Measurements from ENCODE around the gene C1orf21. TPM values are rescaled to one million over a fixed set of nuclear protein-coding genes. Genes with fewer than 3 reads are reported as not detected.

C1orf21 gene
- total and polyA plus RNA-seq, 7 experiments from 2014 or later: 0.46 to 8.5 (median 1.7) TPM; not detected in 2

DNA sequence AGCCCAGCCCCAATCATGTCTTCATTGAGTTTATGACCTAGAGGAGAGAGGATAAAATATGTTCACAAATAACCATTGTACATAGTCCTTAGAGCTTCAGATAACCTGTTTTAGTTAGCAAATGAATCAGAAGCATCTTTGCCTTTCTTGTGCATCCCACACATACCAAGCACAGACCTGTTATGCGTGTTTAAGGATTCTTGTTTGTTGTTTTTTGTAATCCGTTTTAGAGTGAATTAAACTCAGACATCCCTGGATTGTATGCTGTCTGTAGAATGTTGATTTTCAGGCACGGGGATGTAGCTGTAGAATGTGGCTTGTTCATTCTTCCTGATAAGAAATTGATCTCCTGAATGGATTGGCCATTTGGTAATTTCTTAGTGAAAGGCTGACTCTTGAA, 232.0 kb downstream of the C1orf21 start:
- peaks cover 0 to 2% (median 0%) of the 10 kb centered on the region in 7 donors for H3K4me1 Mint-ChIP-seq
- no peaks in the 10 kb centered on the region for H3K4me1 ChIP-seq (ENCODE audit: control insufficient read depth in 2 of 2, insufficient read depth in 2 of 2, low read length in 2 of 2)
- H3K36me3 Mint-ChIP-seq: no peaks in the 10 kb centered on the region
- H3K27ac Mint-ChIP-seq: no peak overlapping the region
- ChIA-PET POLR2A (no interaction called here), CTCF (no interaction called here)
- DNase-seq (no peak), ATAC-seq (no peak)
- no peak overlapping the region for H3K4me3 ChIP-seq (ENCODE audit: low read length)
- H3K27ac ChIP-seq (ENCODE audit: low read depth, low read length): no peak overlapping the region
- intact Hi-C loops (cut with micrococcal nuclease): no loop called here
- H3K27me3 ChIP-seq (ENCODE audit: control insufficient read depth in 2 of 2, insufficient read depth in 2 of 2, low read length in 2 of 2): no peaks in the 10 kb centered on the region
- H3K27me3 Mint-ChIP-seq: no peaks in the 10 kb centered on the region
- no peak overlapping the region for H3K4me3 Mint-ChIP-seq
- no peaks in the 10 kb centered on the region for H3K9me3 Mint-ChIP-seq
- H3K36me3 ChIP-seq (ENCODE audit: control insufficient read depth in 2 of 3, insufficient read depth in 3 of 3, low read length in 3 of 3): no peaks in the 10 kb centered on the region
- no peaks in the 10 kb centered on the region for H3K9me3 ChIP-seq (ENCODE audit: control insufficient read depth in 2 of 3, low read length in 3 of 3)

DNA sequence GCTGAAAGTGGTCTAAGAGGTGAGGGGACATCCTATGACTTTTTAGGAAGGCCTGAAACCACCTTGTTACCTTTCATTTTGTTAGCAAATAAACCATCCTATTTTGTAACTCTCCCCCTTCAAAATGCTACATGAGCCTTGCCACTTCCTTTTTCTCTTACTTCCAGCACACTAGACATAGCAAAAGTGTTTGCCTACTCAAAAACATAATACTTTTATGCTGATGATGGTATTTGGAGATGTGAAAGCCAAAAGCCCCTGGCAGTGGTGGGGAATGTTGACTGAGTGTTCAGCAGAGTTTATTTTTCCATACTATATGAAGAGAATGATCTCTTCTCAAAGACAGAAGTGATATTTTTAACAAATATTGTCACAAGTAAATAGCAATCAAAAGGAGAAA, 233.6 kb downstream of the C1orf21 start:
- intact Hi-C loops (cut with micrococcal nuclease): no loop called here
- Histone ChIP-seq H3K4me3 (ENCODE audit: low read length) (no peak overlapping the region), H3K9me3 (ENCODE audit: control insufficient read depth in 2 of 3, low read length in 3 of 3) (no peaks in the 10 kb centered on the region), H3K27me3 (ENCODE audit: control insufficient read depth in 2 of 2, insufficient read depth in 2 of 2, low read length in 2 of 2) (no peaks in the 10 kb centered on the region), H3K36me3 (ENCODE audit: control insufficient read depth in 2 of 3, insufficient read depth in 3 of 3, low read length in 3 of 3) (no peaks in the 10 kb centered on the region), H3K27ac (ENCODE audit: low read depth, low read length) (no peak overlapping the region), H3K4me1 (ENCODE audit: control insufficient read depth in 2 of 2, insufficient read depth in 2 of 2, low read length in 2 of 2) (no peaks in the 10 kb centered on the region)
- no peak overlapping the region for H3K4me3 Mint-ChIP-seq
- H3K27ac Mint-ChIP-seq: no peak overlapping the region
- ChIA-PET CTCF (no interaction called here), POLR2A (no interaction called here)
- ATAC-seq (no peak), DNase-seq (no peak)
- H3K9me3 Mint-ChIP-seq: no peaks in the 10 kb centered on the region
- H3K27me3 Mint-ChIP-seq: peaks cover 0 to 3% (median 0%) of the 10 kb centered on the region in 5 donors
- no peaks in the 10 kb centered on the region for H3K36me3 Mint-ChIP-seq
- peaks cover 0 to 2% (median 0%) of the 10 kb centered on the region in 7 donors for H3K4me1 Mint-ChIP-seq

DNA sequence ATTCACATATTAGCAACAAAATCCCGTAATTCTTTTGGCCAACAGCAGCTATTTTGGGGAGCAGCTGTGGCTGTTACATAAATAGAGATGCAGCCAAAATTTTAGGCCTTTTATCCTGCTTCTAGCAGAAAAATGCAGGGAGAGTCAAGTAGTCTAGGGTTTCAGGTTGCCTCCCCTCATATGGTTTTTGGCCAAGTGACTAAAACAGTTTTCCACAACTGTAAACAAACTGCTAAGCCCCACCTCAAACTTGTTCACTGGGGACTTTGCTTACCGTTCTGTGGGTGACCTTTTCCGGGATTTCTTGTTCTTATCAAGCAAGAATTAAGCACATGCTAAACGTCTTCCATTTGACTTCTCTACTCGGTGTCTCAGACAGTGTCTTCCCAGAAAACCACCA, 234.4 kb downstream of the C1orf21 start:
- no peaks in the 10 kb centered on the region for H3K27me3 ChIP-seq (ENCODE audit: control insufficient read depth in 2 of 2, insufficient read depth in 2 of 2, low read length in 2 of 2)
- no peaks in the 10 kb centered on the region for H3K36me3 ChIP-seq (ENCODE audit: control insufficient read depth in 2 of 3, insufficient read depth in 3 of 3, low read length in 3 of 3)
- DNase-seq (no peak), ATAC-seq (no peak)
- no peaks in the 10 kb centered on the region for H3K9me3 ChIP-seq (ENCODE audit: control insufficient read depth in 2 of 3, low read length in 3 of 3)
- H3K27ac Mint-ChIP-seq: no peak overlapping the region
- no peak overlapping the region for H3K27ac ChIP-seq (ENCODE audit: low read depth, low read length)
- H3K4me1 ChIP-seq (ENCODE audit: control insufficient read depth in 2 of 2, insufficient read depth in 2 of 2, low read length in 2 of 2): no peaks in the 10 kb centered on the region
- H3K9me3 Mint-ChIP-seq: no peaks in the 10 kb centered on the region
- no peak overlapping the region for H3K4me3 Mint-ChIP-seq
- intact Hi-C loops (cut with micrococcal nuclease): no loop called here
- no peaks in the 10 kb centered on the region for H3K36me3 Mint-ChIP-seq
- ChIA-PET POLR2A (no interaction called here), CTCF (no interaction called here)
- H3K4me1 Mint-ChIP-seq: peaks cover 0 to 2% (median 0%) of the 10 kb centered on the region in 7 donors
- peaks cover 0 to 5% (median 3%) of the 10 kb centered on the region in 5 donors for H3K27me3 Mint-ChIP-seq
- no peak overlapping the region for H3K4me3 ChIP-seq (ENCODE audit: low read length)

DNA sequence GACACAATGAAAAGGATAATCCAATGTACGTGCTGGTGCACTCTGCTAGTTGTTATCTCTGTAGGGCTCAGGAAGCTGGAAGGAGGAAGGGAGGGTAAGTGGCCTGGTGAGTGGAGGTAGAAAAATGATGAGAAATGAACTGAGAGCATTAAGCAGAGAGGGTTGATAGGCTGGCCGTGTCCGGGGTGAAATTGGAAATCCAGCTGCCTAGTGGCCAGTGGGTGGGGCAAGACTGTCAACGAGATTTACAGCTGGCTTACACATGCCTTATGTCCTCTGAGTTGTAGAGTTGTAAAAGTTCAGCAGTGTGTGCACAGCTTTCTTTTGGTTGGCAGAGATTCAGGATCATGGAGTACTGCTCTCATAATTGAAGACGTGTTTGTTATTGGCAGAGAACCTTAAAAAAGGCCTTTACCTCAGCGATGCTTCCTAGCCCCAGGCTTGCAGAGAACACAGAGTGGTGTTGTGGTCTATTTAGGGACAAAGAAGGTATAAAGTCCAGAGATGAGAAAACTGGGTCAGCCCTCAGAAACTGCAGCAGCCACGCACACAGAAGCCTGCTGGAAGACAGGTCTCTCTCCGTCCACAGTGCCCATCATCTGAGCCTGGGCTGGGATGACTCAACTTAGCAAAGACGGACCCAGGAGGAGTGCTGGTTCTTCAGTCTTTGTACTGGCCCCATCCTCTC, 235.5 kb downstream of the C1orf21 start:
- intact Hi-C loops (cut with micrococcal nuclease): no loop called here

DNA sequence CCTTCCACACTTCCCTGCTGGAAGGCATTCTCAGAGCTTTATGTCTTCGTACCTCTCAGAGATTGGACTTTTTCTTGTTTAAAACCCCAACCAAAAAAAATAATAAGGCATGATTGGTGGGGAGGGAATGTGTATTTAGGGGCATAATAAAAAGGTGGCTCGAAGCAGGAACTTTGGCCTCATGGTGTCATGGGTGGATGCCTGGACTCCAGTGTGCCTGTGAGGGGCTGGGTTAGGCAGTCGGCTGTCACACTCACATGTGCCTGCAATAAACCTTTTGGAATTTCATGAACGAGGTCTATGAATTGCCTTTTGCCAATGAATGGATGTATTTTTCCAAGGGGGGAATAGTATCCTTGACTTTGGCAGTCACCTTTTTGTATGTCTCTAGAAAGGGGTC, 236.6 kb downstream of the C1orf21 start:
- Histone ChIP-seq H3K4me1 (ENCODE audit: control insufficient read depth in 2 of 2, insufficient read depth in 2 of 2, low read length in 2 of 2) (no peaks in the 10 kb centered on the region), H3K27ac (ENCODE audit: low read depth, low read length) (no peak overlapping the region), H3K36me3 (ENCODE audit: control insufficient read depth in 2 of 3, insufficient read depth in 3 of 3, low read length in 3 of 3) (no peaks in the 10 kb centered on the region), H3K4me3 (ENCODE audit: low read length) (no peak overlapping the region), H3K27me3 (ENCODE audit: control insufficient read depth in 2 of 2, insufficient read depth in 2 of 2, low read length in 2 of 2) (no peaks in the 10 kb centered on the region), H3K9me3 (ENCODE audit: control insufficient read depth in 2 of 3, low read length in 3 of 3) (no peaks in the 10 kb centered on the region)
- DNase-seq (no peak), ATAC-seq (no peak)
- Mint-ChIP-seq H3K27me3 (peaks cover 0 to 9% (median 3%) of the 10 kb centered on the region in 5 donors), H3K36me3 (no peaks in the 10 kb centered on the region), H3K27ac (no peak overlapping the region), H3K4me3 (no peak overlapping the region), H3K4me1 (no peaks in the 10 kb centered on the region), H3K9me3 (no peaks in the 10 kb centered on the region)
- CTCF ChIA-PET: no interaction called here
- POLR2A ChIA-PET: no interaction called here
- intact Hi-C loops (cut with micrococcal nuclease): no loop called here

More for the DNA sequence above, 235.5 kb downstream of the C1orf21 start:
- Mint-ChIP-seq H3K27me3 (peaks cover 0 to 9% (median 3%) of the 10 kb centered on the region in 5 donors), H3K27ac (no peak overlapping the region), H3K4me3 (no peak overlapping the region), H3K9me3 (no peaks in the 10 kb centered on the region), H3K4me1 (peaks cover 0 to 2% (median 0%) of the 10 kb centered on the region in 7 donors), H3K36me3 (no peaks in the 10 kb centered on the region)
- Histone ChIP-seq H3K27ac (ENCODE audit: low read depth, low read length) (no peak overlapping the region), H3K27me3 (ENCODE audit: control insufficient read depth in 2 of 2, insufficient read depth in 2 of 2, low read length in 2 of 2) (no peaks in the 10 kb centered on the region), H3K9me3 (ENCODE audit: control insufficient read depth in 2 of 3, low read length in 3 of 3) (no peaks in the 10 kb centered on the region), H3K36me3 (ENCODE audit: control insufficient read depth in 2 of 3, insufficient read depth in 3 of 3, low read length in 3 of 3) (no peaks in the 10 kb centered on the region), H3K4me3 (ENCODE audit: low read length) (no peak overlapping the region), H3K4me1 (ENCODE audit: control insufficient read depth in 2 of 2, insufficient read depth in 2 of 2, low read length in 2 of 2) (no peaks in the 10 kb centered on the region)
- CTCF ChIA-PET: no interaction called here
- ATAC-seq: no peak
- no peak for DNase-seq
- POLR2A ChIA-PET: no interaction called here

DNA sequence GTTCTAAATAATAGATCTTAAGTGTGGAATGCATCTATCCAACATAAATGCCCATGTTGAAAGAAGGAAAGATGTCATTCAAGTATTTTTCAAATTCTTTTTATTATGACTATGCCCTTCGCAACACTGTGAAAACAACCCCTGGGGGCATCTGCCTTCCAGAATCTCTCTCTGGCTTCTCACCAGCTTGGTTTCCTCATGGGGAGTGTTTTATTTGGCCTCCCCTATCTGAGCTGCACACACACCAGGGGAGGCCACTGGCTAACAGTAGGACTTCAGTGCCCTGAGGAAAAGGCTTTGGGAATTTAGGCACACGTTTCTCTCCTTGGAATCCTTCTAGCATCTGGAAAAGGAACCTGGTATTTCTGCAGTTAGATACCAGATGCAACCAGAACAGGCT, 237.2 kb downstream of the C1orf21 start:
- Histone ChIP-seq H3K36me3 (ENCODE audit: control insufficient read depth in 2 of 3, insufficient read depth in 3 of 3, low read length in 3 of 3) (no peaks in the 10 kb centered on the region), H3K4me1 (ENCODE audit: control insufficient read depth in 2 of 2, insufficient read depth in 2 of 2, low read length in 2 of 2) (no peaks in the 10 kb centered on the region), H3K9me3 (ENCODE audit: control insufficient read depth in 2 of 3, low read length in 3 of 3) (no peaks in the 10 kb centered on the region), H3K27me3 (ENCODE audit: control insufficient read depth in 2 of 2, insufficient read depth in 2 of 2, low read length in 2 of 2) (no peaks in the 10 kb centered on the region), H3K4me3 (ENCODE audit: low read length) (no peak overlapping the region), H3K27ac (ENCODE audit: low read depth, low read length) (no peak overlapping the region)
- Mint-ChIP-seq H3K9me3 (no peaks in the 10 kb centered on the region), H3K4me3 (no peak overlapping the region), H3K27me3 (peaks cover 0 to 9% (median 3%) of the 10 kb centered on the region in 5 donors), H3K27ac (no peak overlapping the region), H3K4me1 (no peaks in the 10 kb centered on the region), H3K36me3 (no peaks in the 10 kb centered on the region)
- POLR2A ChIA-PET: no interaction called here
- intact Hi-C loops (cut with micrococcal nuclease): no loop called here
- no peak for ATAC-seq
- DNase-seq: no peak
- CTCF ChIA-PET: no interaction called here

DNA sequence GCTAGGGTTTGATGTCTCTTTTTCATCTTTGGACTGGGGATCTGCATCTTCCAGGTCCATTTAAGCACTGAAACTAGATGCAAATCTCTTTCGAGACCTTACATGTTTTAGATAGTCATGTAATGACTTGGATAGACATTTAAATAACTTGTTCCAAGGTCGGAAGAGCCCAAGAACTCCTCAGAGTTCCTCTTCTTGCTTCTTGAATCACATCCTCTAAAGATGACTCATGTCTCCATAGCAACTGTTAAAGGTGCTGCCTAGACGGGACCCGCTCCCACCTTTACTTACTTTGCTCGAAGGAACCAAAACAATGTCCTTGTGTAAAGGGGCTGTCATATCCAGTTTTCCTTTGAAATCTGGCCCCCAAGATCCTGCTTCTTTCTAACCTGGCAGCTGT, 237.8 kb downstream of the C1orf21 start:
- Histone ChIP-seq H3K4me3 (ENCODE audit: low read length) (no peak overlapping the region), H3K4me1 (ENCODE audit: control insufficient read depth in 2 of 2, insufficient read depth in 2 of 2, low read length in 2 of 2) (no peaks in the 10 kb centered on the region), H3K36me3 (ENCODE audit: control insufficient read depth in 2 of 3, insufficient read depth in 3 of 3, low read length in 3 of 3) (no peaks in the 10 kb centered on the region), H3K27ac (ENCODE audit: low read depth, low read length) (no peak overlapping the region), H3K9me3 (ENCODE audit: control insufficient read depth in 2 of 3, low read length in 3 of 3) (no peaks in the 10 kb centered on the region), H3K27me3 (ENCODE audit: control insufficient read depth in 2 of 2, insufficient read depth in 2 of 2, low read length in 2 of 2) (no peaks in the 10 kb centered on the region)
- Mint-ChIP-seq H3K4me3 (no peak overlapping the region), H3K36me3 (no peaks in the 10 kb centered on the region), H3K9me3 (no peaks in the 10 kb centered on the region), H3K4me1 (no peaks in the 10 kb centered on the region), H3K27me3 (peaks cover 0 to 9% (median 3%) of the 10 kb centered on the region in 5 donors), H3K27ac (no peak overlapping the region)
- ChIA-PET CTCF (no interaction called here), POLR2A (no interaction called here)
- ATAC-seq (no peak), DNase-seq (no peak)
- intact Hi-C loops (cut with micrococcal nuclease): no loop called here
